GM19328 (cell line): ENCODE measurements around the gene LRRC7.

Experiments
- ATAC-seq: cut with Tn5 transposase; IDR thresholded peaks from one replicate; pipeline ENCODE4 v1.9.1; 2021; ENCODE audit warnings: mild to moderate bottlenecking, moderate library complexity; ENCODE audit not compliant: unreplicated experiment

The LRRC7 gene

DNA sequence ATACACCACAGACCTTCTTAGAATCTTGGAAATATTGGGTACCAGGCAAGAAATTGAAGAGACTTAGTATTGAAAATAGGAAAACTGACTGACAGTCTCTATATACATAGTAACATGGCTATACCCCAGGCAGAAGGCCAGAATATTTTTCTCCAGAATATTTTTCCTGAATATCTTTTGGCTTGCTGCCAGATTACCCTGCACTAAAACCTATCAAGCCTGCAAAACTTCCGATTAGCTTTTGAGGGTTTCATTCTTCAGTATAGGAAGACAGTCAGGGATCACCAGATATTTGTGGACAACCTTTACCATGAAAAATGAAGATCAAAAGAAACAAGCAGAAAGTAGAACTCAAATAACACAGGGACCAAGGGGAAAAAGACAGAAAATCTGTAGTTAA is 187.9 kb downstream of the LRRC7 start:
- no peak for ATAC-seq

DNA sequence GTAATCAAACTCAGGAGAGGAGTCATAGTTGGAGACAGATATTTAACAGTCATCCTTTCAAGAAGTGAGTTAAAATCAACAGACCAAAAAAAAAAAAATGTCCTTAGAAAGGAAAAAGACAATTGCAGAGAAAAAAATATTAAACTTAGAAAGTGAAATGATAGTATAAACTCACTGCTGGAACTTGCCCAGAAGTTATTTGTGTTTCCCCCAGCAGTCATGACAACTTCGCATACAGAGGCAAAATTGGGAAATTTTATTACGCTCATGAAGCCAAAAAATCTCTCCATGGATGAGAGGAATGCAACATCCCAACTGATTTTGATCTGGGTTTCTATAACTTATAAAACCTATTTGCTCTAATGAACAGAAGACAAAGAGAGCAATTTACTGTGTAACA is 198.2 kb downstream of the LRRC7 start:
- ATAC-seq, result no peak

DNA sequence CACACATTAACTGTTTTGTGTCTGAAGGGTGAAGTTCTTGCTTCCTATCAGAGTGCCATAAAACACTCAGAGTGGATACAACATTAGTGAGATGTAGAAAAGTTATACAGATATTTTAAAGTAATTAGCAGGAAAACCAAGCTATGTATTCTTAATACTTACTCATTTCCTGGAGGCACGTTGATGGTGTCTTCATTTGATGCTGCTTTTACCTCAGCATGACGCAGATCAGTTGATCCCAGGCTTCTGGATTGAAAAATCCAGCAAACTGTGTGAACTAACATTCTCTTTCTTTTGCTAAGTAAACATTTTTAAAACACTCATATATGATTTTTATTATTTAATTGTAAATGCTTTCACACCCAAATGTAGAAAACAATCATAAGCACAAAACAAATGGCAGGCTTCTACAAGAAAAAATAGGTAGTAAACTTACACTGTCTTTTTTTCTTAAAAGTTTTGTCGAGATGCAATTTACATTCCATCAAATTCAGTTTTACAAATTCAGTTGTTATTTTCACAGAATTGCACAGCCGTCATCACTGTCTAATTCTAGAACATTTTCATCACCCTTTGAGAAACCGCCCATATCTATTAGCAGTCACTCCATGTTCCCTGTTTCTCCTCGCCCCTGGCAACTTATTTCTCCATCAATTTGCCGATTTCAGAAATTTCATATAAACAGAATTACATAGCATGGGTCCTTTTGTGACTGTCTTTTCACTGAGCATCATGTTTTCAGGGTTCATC is 198.9 kb downstream of the LRRC7 start:
- ATAC-seq, result no peak

DNA sequence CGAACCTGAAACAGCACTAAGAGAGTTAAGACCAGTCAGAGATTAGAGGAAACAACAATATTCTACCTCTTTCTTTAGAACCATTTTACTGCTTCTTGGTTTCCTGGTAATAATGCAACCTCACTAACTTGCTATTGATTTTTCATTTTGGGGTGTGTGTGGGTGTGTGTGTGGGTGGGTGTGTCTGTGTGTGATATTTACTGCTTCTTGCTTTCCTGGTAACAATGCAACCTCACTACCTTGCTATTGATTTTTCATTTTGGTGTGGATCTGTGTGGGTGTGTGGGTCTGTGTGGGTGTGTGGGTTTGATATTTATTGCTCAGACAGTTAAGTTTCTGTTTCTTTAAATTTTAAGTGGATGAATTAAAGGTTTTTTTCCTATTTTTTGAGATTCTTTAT is 208.8 kb downstream of the LRRC7 start:
- no peak for ATAC-seq

DNA sequence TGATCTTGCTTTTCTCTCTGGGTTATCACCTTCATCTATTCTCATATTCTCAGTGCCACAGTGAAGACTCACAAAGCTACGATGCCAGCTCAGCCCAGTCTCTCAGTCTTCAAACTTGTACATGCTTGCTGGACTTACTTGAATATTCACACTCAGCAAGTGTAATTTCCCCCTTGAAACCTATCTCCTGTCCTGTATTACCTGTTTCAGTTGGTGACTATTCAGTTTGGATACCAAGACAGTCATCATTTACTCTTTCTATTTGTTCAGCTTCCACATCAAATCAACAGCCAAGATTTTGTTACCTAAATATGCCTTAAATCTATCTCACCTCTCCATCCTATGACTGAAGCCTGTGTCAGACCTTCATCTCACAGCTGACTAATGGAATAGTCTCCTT is 209.7 kb downstream of the LRRC7 start:
- ATAC-seq, result no peak

DNA sequence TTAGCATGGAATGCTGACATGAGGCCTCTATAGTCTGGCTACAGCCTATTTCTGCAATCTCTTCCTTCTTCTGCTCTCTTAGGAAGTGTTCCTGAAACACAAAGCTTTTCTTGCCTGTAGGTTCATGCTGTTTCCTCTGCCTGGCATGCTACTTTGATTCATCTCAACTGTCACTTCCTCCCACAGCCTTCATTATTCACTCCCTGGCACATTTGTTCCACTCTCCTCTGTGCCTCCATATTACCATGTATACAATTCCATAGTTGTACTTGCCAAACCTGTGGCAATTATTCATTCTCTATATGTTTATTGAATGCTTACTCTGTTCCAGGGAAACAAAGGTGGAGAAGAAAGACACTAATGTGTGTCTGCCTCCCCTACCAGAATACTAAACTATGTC is 210.2 kb downstream of the LRRC7 start:
- no peak for ATAC-seq

DNA sequence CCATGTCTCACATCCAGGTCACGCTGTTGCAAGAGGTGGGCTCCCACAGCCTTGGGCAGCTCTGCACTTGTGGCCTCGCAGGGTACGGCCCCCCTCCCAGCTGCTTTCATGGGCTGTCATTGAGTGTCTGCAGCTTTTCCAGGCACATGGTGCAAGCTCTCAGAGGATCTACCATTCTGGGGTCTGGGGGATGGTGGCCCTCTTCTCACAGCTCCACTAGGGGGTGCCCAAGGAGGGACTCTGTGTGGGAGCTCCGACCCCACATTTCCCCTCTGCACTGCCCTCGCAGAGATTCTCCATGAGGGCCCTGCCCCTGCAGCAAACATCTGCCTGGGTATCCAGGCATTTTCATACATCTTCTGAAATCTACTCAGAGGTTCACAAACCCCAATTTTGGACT is 219.4 kb downstream of the LRRC7 start:
- no peak for ATAC-seq

DNA sequence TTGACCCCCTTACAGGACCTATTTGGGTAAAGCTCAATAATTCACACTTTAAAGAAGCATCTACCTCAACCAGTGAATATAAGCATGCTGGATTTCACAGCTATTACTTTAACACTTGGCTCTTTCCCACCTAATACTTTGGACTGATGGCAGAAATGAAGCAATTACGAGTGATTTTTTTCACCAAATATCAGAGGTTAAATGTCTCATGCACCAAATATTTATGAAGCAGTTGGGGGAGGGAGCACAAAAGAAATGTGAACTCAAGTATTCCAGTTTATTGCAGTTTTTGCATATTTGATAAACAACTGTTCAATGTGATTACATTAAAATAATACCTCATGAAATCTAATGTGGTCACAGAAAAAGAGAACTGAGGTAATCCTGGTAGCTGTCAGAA is 223.6 kb downstream of the LRRC7 start:
- ATAC-seq, result no peak

DNA sequence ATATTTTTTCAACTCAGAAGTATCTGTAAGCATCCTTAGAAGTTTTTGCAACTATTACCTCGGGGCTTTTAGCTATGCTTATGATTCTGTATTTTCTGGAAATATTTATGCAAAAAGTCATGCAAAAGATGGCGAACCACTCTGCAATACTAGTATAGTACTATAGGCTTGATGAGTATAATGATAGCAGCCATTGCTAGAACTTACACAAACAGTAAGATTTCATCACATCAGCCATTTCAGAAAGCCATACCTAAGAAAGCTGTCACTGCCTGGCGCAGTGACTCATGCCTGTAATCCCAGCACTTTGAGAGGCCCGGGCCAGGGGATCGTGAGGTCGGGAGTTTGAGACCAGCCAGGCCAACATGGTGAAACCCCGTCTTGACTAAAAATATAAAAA is 227.1 kb downstream of the LRRC7 start:
- no peak for ATAC-seq

DNA sequence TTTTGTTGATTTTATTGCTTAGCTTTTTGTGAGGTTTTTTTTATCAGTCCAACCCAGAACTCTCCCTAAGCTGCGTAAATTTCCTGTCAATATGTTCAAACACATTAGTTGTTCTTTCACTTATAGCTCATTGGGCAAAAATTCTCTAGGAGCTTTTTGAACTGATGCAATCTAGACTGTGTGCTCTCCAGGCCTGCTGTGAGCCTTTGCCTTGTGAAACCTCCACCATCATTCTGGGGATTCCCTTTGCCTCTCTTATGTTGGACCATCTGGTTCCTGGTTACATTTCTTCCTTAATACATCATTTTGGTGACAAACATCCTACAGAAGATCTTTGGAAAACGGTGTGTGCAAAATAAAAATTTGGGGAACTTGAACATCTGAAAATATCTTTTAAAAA is 247.2 kb downstream of the LRRC7 start:
- ATAC-seq, result no peak

DNA sequence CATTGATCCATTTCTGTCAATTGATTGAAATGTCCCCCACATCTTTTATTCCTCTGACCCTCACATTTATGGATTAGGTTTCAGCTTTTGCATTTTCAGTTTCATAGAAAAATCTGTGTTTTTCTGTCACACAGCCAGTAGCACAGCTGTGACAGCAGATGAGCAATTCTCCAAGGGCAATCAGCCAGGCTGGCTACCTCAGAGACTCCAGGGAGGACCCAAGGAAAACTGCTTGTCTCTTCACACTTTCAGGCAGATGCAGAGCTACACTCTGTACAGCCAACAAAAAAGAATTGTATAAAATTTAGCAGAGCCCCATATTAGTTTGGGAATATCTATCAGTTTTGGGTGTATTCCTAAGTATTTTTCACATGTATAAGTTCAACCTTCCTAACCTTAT is 257.2 kb downstream of the LRRC7 start:
- ATAC-seq, result no peak

DNA sequence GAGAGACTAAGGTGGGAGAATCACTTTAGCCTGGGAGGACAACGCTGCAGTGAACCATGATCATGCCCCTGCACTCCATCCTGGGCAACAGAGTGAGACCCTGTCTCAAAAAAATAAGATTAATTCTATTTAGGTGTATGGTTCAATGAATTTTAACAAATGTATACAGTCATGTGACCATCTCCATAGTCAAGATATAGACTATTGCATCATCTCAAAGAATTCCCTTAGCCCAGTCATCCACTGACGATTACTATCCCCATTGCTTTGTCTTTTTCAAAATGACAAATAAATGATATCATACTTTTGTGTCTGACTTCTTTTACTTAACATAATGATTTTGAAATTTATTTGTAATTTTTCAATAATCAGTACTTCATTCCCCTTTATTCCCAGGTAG is 260.0 kb downstream of the LRRC7 start:
- no peak for ATAC-seq

DNA sequence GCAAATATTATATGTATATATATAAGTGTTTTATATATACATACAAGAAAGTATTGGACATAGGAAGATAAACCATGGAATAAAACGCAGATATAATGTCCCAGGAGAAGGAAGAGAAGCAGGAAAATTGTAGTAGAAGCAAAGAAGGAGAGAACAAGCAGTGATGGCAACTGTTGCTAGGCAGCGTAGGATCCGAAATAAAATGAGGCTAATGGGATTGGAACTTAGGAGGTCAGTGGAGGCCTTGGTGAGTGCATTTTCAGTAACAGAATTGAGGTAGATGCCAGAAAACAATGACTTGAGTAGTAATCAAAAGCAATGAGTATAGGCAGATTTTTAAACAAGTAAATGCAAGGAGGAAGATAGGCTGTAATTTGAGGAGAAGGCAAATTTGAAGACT is 265.8 kb downstream of the LRRC7 start:
- ATAC-seq, result no peak

DNA sequence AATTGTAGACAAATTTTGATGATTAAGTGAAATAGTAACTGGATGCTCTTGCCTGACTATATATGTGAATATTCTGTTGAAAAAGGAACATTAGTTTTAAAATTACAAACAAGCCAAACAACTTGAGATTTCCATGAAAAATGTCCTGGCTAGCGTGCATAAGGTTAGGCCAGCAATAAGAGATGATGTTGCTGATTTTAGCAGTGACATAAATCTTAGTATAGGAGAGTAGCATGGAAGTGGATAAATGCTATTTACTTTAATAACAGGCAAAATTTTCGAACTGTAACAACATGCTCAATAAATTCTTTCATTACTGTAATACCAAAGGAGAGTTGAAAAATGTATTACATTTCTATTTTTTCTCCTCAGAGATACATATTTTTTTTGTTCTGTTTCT is 266.6 kb downstream of the LRRC7 start:
- no peak for ATAC-seq

DNA sequence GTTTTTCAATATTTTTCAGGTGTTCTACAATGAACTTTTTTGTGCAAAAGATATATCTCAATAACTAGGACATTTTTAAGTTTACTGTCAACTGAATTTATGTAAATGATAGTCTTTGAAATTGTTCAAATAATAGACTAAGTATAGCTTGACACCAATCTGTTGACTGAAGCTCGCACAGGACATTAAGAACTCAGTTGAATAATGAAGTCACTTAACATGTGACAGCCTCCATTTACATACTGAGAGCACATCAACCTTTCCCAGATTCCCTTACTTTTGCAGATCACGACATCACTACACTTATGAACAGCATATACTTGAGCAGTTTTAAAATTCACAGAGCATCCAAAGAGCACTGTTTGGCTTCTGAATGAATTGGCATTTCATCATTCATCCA is 268.2 kb downstream of the LRRC7 start:
- ATAC-seq, result no peak

DNA sequence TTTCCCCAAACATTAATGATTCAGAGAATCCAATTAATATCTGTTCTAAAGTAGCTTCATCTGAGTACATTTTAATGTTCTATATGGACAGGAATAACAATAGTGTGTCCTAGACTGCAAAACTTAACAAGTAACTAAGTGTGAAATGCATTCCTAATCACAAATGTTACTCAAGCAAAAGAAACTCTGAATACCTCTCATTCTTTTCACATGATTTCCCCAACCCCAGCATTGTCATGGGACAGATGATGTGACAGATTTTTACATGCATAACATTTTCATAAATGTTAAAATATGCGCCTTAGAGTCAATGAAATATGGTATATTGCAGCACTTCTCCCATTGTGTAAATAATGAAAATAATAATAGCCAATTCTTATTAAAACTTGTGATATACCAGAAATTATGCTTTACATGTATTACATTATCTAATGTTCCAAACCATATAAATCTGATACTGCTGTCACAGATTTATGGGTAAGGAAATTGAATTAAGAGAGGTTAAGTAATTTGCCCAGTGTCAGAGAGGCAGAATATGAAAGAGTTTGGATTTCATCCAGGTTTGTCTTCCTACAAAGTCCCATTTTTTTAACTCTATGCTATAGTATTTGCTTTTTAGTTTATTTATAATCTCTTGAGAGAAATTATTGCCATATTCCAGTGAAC is 269.4 kb downstream of the LRRC7 start:
- no peak for ATAC-seq

DNA sequence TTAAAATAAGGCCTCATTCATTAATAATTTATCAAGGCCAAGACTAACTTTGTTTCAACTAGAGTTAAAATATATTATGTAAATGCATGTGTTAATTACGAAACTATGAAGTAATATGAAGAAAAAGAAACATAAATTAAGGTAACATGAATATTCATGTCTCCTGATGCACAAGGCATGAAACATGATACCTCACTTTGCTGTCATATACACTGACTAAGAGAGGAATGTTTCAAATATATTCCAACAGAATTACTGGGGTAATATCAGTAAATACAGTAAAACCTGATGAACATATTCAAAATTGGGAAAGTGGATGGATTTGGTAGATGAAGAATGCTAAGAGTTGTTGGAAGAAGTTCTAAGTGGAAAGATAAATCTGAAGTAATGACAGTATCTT is 274.6 kb downstream of the LRRC7 start:
- no peak for ATAC-seq

DNA sequence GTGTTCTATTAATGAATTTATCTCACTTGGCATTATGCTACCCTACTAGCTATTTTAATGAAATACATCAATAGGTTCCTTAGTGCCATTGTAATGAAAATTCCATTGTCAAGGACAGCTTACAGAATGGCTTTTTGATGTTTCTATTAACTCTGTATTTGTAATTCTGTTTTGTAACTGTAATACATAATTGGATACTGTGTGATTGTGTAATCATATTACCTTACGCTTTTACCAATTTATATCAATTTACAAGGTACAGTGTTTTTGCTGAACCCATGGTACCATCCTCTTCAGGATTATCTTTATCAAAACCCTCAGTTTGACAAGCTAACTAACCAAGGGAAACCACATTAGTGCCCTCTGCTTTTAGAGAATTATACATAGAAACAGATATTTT is 277.9 kb downstream of the LRRC7 start:
- no peak for ATAC-seq

DNA sequence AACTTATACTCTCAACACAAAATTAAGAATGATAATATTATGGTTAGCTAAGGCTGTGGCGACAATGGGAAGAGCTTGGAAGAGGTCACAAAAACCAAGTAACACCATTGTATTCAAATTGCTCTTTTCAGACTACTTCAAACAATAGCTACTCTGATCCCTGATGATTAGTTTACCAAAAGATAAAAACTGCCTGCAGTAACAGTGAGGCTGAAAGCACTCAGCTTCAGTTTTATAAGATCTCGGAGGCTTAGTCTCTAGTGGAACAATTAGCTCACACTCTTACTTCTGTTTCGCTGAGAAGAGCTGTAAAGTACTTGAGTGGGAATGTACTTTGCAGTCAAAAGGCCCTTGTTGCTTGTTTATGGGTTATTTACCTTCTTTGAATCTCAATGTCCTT is 278.5 kb downstream of the LRRC7 start:
- no peak for ATAC-seq

DNA sequence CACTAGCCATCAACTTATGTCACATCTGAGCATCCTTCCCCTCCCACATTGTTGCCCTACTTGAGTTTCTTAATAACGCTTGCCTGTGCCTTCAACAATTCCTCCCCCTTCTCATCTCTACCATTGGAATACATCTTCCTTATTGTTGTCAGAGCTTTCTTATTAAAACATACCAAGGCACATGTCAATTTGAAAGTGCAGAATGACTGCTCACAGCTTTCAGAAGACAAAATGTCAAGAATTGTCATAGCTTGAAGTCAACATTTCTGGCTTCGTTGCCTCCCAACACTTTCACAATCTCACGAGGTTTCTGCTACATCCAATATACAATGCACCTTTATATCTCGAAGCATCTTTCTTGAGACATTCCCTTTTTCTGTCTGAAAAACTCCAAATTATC is 279.9 kb downstream of the LRRC7 start:
- ATAC-seq, result no peak

DNA sequence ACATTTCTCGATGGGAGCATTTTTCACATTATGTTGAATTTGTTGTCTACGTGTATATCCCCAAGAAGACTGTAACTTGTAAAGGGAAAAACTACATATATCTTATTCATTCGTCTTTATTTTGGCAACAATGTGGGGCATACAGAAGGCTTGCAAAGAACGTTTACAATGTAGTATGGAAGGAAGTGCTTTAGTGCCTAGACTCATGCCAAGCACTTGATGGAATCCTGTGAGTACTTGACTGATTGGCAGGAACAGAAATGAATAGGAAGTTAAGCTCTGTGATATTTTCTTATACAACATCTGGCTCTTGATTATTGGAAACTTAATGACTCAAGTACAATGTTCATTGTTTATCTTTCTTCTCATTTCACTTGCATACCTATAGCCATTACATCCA is 284.4 kb downstream of the LRRC7 start:
- no peak for ATAC-seq

DNA sequence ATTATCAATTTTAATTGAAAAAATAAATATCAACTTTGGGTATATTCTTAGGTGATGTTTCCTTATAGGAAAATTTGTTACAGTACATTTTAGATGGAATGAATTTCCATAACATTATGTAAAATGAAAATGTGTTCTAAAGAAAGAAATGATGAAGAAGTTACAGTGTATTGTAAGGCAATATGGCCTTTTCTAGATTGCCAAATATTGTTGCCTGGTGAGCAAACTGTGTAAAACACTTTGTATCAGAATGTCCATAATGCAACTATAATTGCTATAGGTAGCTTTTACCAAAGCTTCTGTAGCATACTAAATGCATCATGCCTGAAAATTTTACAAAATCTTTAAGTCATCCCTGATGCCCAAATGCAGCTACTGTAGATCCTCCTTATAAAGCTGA is 285.0 kb downstream of the LRRC7 start:
- no peak for ATAC-seq

DNA sequence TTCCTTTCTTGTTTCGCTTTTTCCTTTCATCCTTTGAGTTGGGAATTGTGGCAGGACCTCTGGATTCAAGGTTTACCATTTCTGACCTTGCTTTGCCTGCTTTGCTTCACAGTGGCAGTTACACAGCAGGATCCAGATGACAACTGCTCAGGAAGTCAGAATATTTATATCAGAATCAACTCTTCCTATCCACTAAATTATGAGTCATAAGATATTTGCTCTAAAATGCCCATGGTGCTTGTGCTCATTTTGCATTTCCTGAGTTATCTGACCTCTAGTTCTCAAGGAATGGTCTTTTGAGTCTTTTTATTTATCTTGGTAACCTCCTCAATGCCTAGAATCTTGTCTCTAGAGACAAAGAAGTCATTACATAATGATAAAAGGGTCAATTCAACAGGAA is 290.8 kb downstream of the LRRC7 start:
- ATAC-seq, result no peak
